DND-41 (cell line): ENCODE results near the gene SECTM1.

ENCODE experiments used
- CTCF ChIP-seq: IDR thresholded peaks from 2 replicates; pipeline ENCODE4 v1.5.1; 2012; ENCODE audit warnings: borderline replicate concordance, low read length, moderate library complexity, mild to moderate bottlenecking; ENCODE audit not compliant: poor library complexity, severe bottlenecking; ENCODE audit errors: extremely low read depth
- EZH2 ChIP-seq: IDR thresholded peaks from 3 replicates; pipeline ENCODE4 v1.6.1; 2012; ENCODE audit warnings: borderline replicate concordance, low read depth, mild to moderate bottlenecking, moderate library complexity, low read length, inconsistent platforms; ENCODE audit not compliant: severe bottlenecking

- TF ChIP-seq CTCF (no peak), EZH2 (no peak)
Measured at GRCh38 chr17:82349287-82349701, 15.7 kb upstream of the SECTM1 start.
